ENCODE measurements around the gene ARPIN. TPM values are rescaled to one million over a fixed set of nuclear protein-coding genes. Genes with fewer than 3 reads are reported as not detected.
A peak's percentile ranks its signal among the peaks of the same experiment; 100 is the strongest.
"Not testable (repeated sequence)": the region's sequence is repeated elsewhere in the genome, so short reads cannot be mapped to it uniquely, and the experiment has no call there.

Gene ARPIN
- polyA plus RNA-seq, 3 donors, result 9.7 to 19.3 (median 14.0) TPM

DNA sequence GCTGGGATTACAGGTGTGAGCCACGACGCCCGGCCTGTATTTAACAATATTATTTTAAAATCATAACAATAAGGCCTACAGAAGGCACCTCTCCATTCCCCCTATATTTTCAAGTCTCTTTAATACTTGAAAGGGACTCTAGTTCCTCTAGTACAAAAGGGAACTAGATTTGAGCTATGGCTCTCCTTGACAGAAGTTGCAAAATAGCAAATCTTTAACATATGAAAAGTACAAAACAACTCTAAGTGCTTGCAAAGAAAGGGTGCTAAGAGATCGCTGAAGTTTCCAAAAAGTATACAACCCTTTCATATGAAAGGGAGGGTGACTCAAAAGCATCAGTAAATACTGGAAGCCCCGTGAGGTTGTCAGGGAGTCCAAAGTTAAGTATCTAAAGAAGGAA lies 42.7 kb downstream of the ARPIN start:
- peaks cover 16% of the 10 kb centered on the region for H3K4me1 Mint-ChIP-seq
- H3K36me3 ChIP-seq (replicated peaks in 1 of 2; ENCODE audit: control insufficient read depth in 1 of 2, insufficient read depth in 2 of 2, low read length in 2 of 2), result peaks cover 33 to 55% of the 10 kb centered on the region in 2 donors
- peak in 1 of 3 donors; percentile 59 for DNase-seq
- no peaks in the 10 kb centered on the region for H3K27me3 ChIP-seq (ENCODE audit: control insufficient read depth in 2 of 2, insufficient read depth in 2 of 2, low read length in 2 of 2)
- no peak overlapping the region for H3K4me2 ChIP-seq (replicated peaks; ENCODE audit: extremely low read depth, low read length, poor library complexity, severe bottlenecking)
- peak overlapping the region; percentile 21 for H2AFZ ChIP-seq (ENCODE audit: insufficient read depth, low read depth, low read length, poor library complexity, severe bottlenecking)
- H3K9ac ChIP-seq (ENCODE audit: insufficient read depth, low read length, poor library complexity, severe bottlenecking), result no peak overlapping the region
- H3K4me1 ChIP-seq (ENCODE audit: control insufficient read depth in 1 of 2, insufficient read depth in 2 of 2, low read length in 2 of 2), result peaks cover 15 to 21% of the 10 kb centered on the region in 2 donors
- no peaks in the 10 kb centered on the region for H4K20me1 ChIP-seq (ENCODE audit: insufficient read depth, low read length)
- H3K27ac Mint-ChIP-seq, result peak overlapping the region; percentile 10 to 82 (median 60)
- no peaks in the 10 kb centered on the region for H3K9me3 ChIP-seq (replicated peaks in 1 of 2; ENCODE audit: control insufficient read depth in 1 of 2, insufficient read depth in 1 of 2, low read length in 2 of 2)
- H3K27ac ChIP-seq (ENCODE audit: low read depth in 1 of 2, low read length in 2 of 2), result peak overlapping the region in 1 of 2 donors; percentile 62
- no peak overlapping the region for H3K4me3 ChIP-seq (replicated peaks in 1 of 3; ENCODE audit: low read depth in 2 of 3, low read length in 3 of 3)
- H3K36me3 Mint-ChIP-seq, result peaks cover 34 to 61% of the 10 kb centered on the region in 2 donors
- peaks cover 6% of the 10 kb centered on the region for H3K79me2 ChIP-seq (ENCODE audit: insufficient read depth, low read length)
- H3K27me3 Mint-ChIP-seq (ENCODE audit: low read depth in 3 of 3), result no peaks in the 10 kb centered on the region
- WGBS (ENCODE audit: insufficient coverage), result no CpG with 5 or more reads among the region's 5 CpGs
- intact Hi-C loops (cut with micrococcal nuclease), result loop anchor here in 1 of 2 donors (5.0 kb wide), 1 partner anchor 58 kb away; the partner anchor contains the start of gene ANPEP
- H3K4me3 Mint-ChIP-seq, result no peak overlapping the region
- H3K9me3 Mint-ChIP-seq, result peaks cover 0 to 1% (median 0%) of the 10 kb centered on the region in 7 donors
- TF ChIP-seq, protein P1, sequence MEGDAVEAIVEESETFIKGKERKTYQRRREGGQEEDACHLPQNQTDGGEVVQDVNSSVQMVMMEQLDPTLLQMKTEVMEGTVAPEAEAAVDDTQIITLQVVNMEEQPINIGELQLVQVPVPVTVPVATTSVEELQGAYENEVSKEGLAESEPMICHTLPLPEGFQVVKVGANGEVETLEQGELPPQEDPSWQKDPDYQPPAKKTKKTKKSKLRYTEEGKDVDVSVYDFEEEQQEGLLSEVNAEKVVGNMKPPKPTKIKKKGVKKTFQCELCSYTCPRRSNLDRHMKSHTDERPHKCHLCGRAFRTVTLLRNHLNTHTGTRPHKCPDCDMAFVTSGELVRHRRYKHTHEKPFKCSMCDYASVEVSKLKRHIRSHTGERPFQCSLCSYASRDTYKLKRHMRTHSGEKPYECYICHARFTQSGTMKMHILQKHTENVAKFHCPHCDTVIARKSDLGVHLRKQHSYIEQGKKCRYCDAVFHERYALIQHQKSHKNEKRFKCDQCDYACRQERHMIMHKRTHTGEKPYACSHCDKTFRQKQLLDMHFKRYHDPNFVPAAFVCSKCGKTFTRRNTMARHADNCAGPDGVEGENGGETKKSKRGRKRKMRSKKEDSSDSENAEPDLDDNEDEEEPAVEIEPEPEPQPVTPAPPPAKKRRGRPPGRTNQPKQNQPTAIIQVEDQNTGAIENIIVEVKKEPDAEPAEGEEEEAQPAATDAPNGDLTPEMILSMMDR (IDR thresholded peaks at IDR 0.05), result no peak

DNA sequence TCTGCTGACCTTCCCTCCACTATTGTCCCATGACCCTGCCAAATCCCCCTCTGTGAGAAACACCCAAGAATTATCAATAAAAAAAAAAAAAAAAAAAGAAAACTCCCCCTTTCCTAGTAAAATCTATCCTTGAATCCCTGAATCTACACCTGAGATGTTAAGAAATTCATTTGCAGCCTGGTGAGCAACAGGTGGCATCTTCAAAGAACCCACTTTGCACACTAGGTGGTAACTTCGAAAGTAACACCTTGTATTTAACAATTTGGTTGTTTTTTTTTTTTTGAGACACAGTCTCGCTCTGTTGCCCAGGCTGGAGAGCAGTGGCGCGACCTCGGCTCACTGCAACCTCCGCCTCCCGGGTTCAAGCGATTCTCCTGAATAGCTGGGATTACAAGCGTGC lies 43.3 kb downstream of the ARPIN start:
- H4K20me1 ChIP-seq (ENCODE audit: insufficient read depth, low read length); H2AFZ ChIP-seq (ENCODE audit: insufficient read depth, low read depth, low read length, poor library complexity, severe bottlenecking); H3K9ac ChIP-seq (ENCODE audit: insufficient read depth, low read length, poor library complexity, severe bottlenecking); H3K27me3 Mint-ChIP-seq (ENCODE audit: low read depth in 3 of 3); H3K27me3 ChIP-seq (ENCODE audit: control insufficient read depth in 2 of 2, insufficient read depth in 2 of 2, low read length in 2 of 2); intact Hi-C loops (cut with micrococcal nuclease); DNase-seq; H3K9me3 ChIP-seq (replicated peaks in 1 of 2; ENCODE audit: control insufficient read depth in 1 of 2, insufficient read depth in 1 of 2, low read length in 2 of 2); H3K4me3 Mint-ChIP-seq; H3K79me2 ChIP-seq (ENCODE audit: insufficient read depth, low read length); H3K4me2 ChIP-seq (replicated peaks; ENCODE audit: extremely low read depth, low read length, poor library complexity, severe bottlenecking); H3K4me3 ChIP-seq (replicated peaks in 1 of 3; ENCODE audit: low read depth in 2 of 3, low read length in 3 of 3); H3K9me3 Mint-ChIP-seq: not testable (repeated sequence)
- H3K4me1 ChIP-seq (ENCODE audit: control insufficient read depth in 1 of 2, insufficient read depth in 2 of 2, low read length in 2 of 2), result peaks cover 13 to 16% of the 10 kb centered on the region in 2 donors
- Mint-ChIP-seq H3K4me1 (peaks cover 13% of the 10 kb centered on the region), H3K36me3 (peaks cover 37 to 64% of the 10 kb centered on the region in 2 donors), H3K27ac (peak overlapping the region in 6 of 7 donors; percentile 23 to 82 (median 60))
- WGBS (ENCODE audit: insufficient coverage), result 97% methylated on average over 9 of the region's 9 CpGs
- H3K36me3 ChIP-seq (replicated peaks in 1 of 2; ENCODE audit: control insufficient read depth in 1 of 2, insufficient read depth in 2 of 2, low read length in 2 of 2), result peaks cover 39 to 60% of the 10 kb centered on the region in 2 donors
- peak overlapping the region in 1 of 2 donors; percentile 62 for H3K27ac ChIP-seq (ENCODE audit: low read depth in 1 of 2, low read length in 2 of 2)

Data from CD14-positive monocyte (primary cell).